H1 (cell line): ENCODE results near the gene CDH12. TPM values are rescaled to one million over a fixed set of nuclear protein-coding genes. Genes with fewer than 3 reads are reported as not detected.
"Not testable (repeated sequence)": the region's sequence is repeated elsewhere in the genome, so short reads cannot be mapped to it uniquely, and the experiment has no call there.

Source experiments
- CTCF ChIA-PET: fragments of 300-600 bp; sonication (Branson Sonifier 250); formaldehyde crosslinking; loops from one replicate; lab custom pipeline; 2021; ENCODE audit not compliant: partially characterized antibody; lab: Charles Lee
- POLR2A ChIA-PET: fragments of 300-600 bp; sonication (Branson Sonifier 250); formaldehyde crosslinking; loops from one replicate; lab custom pipeline; 2021; ENCODE audit warnings: inconsistent platforms; ENCODE audit not compliant: partially characterized antibody; lab: Charles Lee
- DNase-seq, 2 experiments: peaks; one replicate each; pipeline versions ENCODE4 v3.0.0 to v3.0.0-alpha.2; 2010 to 2022; ENCODE audit warnings: low spot score in 2 of 2, low read depth in 1 of 2, mixed read lengths in 1 of 2
- FAIRE-seq: peaks from 2 replicates; lab custom pipeline; 2011; peaks lifted over from hg19 to GRCh38; lab: Jason Lieb, UNC
- H2AFZ ChIP-seq: 2 replicates; pipeline ENCODE4 v1.8.1; 2012; ENCODE audit warnings: low read length, inconsistent platforms
- H2AK5ac ChIP-seq: 2 replicates; pipeline ENCODE4 v1.6.1; 2013; ENCODE audit warnings: low read depth, low read length
- H2BK120ac ChIP-seq: replicated peaks from 2 replicates; pipeline ENCODE3; 2013; ENCODE audit warnings: low read depth, low read length, inconsistent platforms
- H2BK12ac ChIP-seq: 2 replicates; pipeline ENCODE4 v1.6.1; 2013; ENCODE audit warnings: low read depth, low read length
- H2BK15ac ChIP-seq: 2 replicates; pipeline ENCODE4 v1.6.1; 2013; ENCODE audit warnings: low read length
- H2BK20ac ChIP-seq: 2 replicates; pipeline ENCODE4 v1.6.1; 2013; ENCODE audit warnings: low read length
- H2BK5ac ChIP-seq: 2 replicates; pipeline ENCODE4 v1.6.1; 2013; ENCODE audit warnings: low read depth, low read length
- H3K14ac ChIP-seq: 2 replicates; pipeline ENCODE4 v1.6.1; 2013; ENCODE audit warnings: inconsistent platforms; ENCODE audit not compliant: insufficient read length
- H3K18ac ChIP-seq: 2 replicates; pipeline ENCODE4 v1.6.1; 2013; ENCODE audit warnings: low read length; ENCODE audit errors: extremely low read depth
- H3K23ac ChIP-seq: 2 replicates; pipeline ENCODE4 v1.6.1; 2013; ENCODE audit warnings: inconsistent platforms; ENCODE audit not compliant: insufficient read length
- H3K23me2 ChIP-seq: 2 replicates; pipeline ENCODE4 v1.6.1; 2013; ENCODE audit warnings: low read depth, low read length
- H3K27ac ChIP-seq: 2 replicates; pipeline ENCODE4 v1.6.1; 2011; ENCODE audit warnings: low read depth, low read length, inconsistent platforms
- H3K27me3 ChIP-seq, 4 experiments: replicated peaks in 1 of 4; 1 replicate in 1 of 4; 2 replicates in 3 of 4; pipeline versions ENCODE4 v1.6.1 to v1.8.1; 2011 to 2013; ENCODE audit warnings: low read length in 3 of 4, mild to moderate bottlenecking in 3 of 4, inconsistent platforms in 2 of 4, mixed read lengths in 2 of 4, moderate library complexity in 1 of 4; ENCODE audit not compliant: control insufficient read depth in 3 of 4, insufficient read depth in 3 of 4; ENCODE audit errors: extremely low read depth in 1 of 4
- H3K36me3 ChIP-seq, 4 experiments: 2 replicates each; pipeline versions ENCODE4 v1.6.1 to v1.8.1; 2011 to 2013; ENCODE audit warnings: mild to moderate bottlenecking in 4 of 4, low read length in 3 of 4, moderate library complexity in 2 of 4, control low read depth in 1 of 4, inconsistent platforms in 1 of 4; ENCODE audit not compliant: insufficient read depth in 4 of 4, control insufficient read depth in 2 of 4
- H3K4ac ChIP-seq: replicated peaks from 2 replicates; pipeline ENCODE3; 2013; ENCODE audit warnings: low read length, low read depth, mixed read lengths, inconsistent platforms; ENCODE audit not compliant: insufficient read length
- H3K4me1 ChIP-seq, 4 experiments: replicated peaks in 1 of 4; 1 replicate in 1 of 4; 2 replicates in 3 of 4; pipeline versions ENCODE4 v1.6.1 to v1.8.1; 2011 to 2013; ENCODE audit warnings: low read length in 3 of 4, inconsistent platforms in 2 of 4, mixed read lengths in 1 of 4; ENCODE audit not compliant: insufficient read depth in 4 of 4, control insufficient read depth in 3 of 4
- H3K4me2 ChIP-seq, 2 experiments: 2 replicates each; pipeline versions ENCODE4 v1.6.1 to v1.8.1; 2011 to 2013; ENCODE audit warnings: low read depth in 2 of 2, low read length in 2 of 2, control low read depth in 1 of 2, inconsistent platforms in 1 of 2, mild to moderate bottlenecking in 1 of 2; ENCODE audit not compliant: insufficient read depth in 1 of 2
- H3K4me3 ChIP-seq, 4 experiments: fragments of 200-600, 300-600 bp in 1 of 4; sonication (generic), shearing (Covaris generic), sonication (Bioruptor Twin) in 1 of 4; 2 replicates each; pipeline versions ENCODE4 v1.5.1 to v1.8.1; 2011 to 2016; ENCODE audit warnings: low read length in 4 of 4, low read depth in 3 of 4, control low read depth in 2 of 4, inconsistent platforms in 2 of 4, mild to moderate bottlenecking in 2 of 4, mixed read lengths in 1 of 4, moderate library complexity in 1 of 4; ENCODE audit not compliant: insufficient read depth in 2 of 4; ENCODE audit errors: extremely low read depth in 1 of 4
- H3K56ac ChIP-seq: replicated peaks from 2 replicates; pipeline ENCODE3; 2013; ENCODE audit warnings: low read depth, mild to moderate bottlenecking, mixed read lengths, low read length, inconsistent platforms; ENCODE audit not compliant: insufficient read length
- H3K79me1 ChIP-seq: 2 replicates; pipeline ENCODE4 v1.6.1; 2013; ENCODE audit warnings: low read depth, low read length, control low read depth
- H3K79me2 ChIP-seq, 2 experiments: 2 replicates each; pipeline versions ENCODE4 v1.6.1 to v1.8.1; 2012 to 2013; ENCODE audit warnings: low read length in 2 of 2, mild to moderate bottlenecking in 2 of 2, inconsistent platforms in 1 of 2; ENCODE audit not compliant: insufficient read depth in 2 of 2, control insufficient read depth in 1 of 2
- H3K9ac ChIP-seq, 4 experiments: replicated peaks in 1 of 4; 1 replicate in 1 of 4; 2 replicates in 3 of 4; pipeline versions ENCODE4 v1.6.1 to v1.8.1; 2011 to 2013; ENCODE audit warnings: low read depth in 3 of 4, low read length in 3 of 4, control low read depth in 2 of 4, mild to moderate bottlenecking in 2 of 4, moderate library complexity in 2 of 4, inconsistent platforms in 1 of 4; ENCODE audit errors: extremely low read depth in 1 of 4
- H3K9me3 ChIP-seq, 2 experiments: 2 replicates each; pipeline versions ENCODE4 v1.6.1 to v1.8.1; 2012 to 2013; ENCODE audit warnings: mild to moderate bottlenecking in 2 of 2, moderate library complexity in 2 of 2, control low read depth in 1 of 2, inconsistent platforms in 1 of 2, low read depth in 1 of 2, low read length in 1 of 2, mixed read lengths in 1 of 2; ENCODE audit not compliant: insufficient read depth in 2 of 2
- H4K20me1 ChIP-seq, 2 experiments: replicated peaks in 1 of 2; 2 replicates each; pipeline versions ENCODE3 to v1.8.1; 2011 to 2013; ENCODE audit warnings: inconsistent platforms in 2 of 2, low read length in 2 of 2, mild to moderate bottlenecking in 1 of 2; ENCODE audit not compliant: insufficient read depth in 2 of 2, control insufficient read depth in 1 of 2
- H4K5ac ChIP-seq: 2 replicates; pipeline ENCODE4 v1.6.1; 2013; ENCODE audit warnings: low read length, low read depth, mixed read lengths, inconsistent platforms; ENCODE audit not compliant: insufficient read length
- H4K8ac ChIP-seq: 2 replicates; pipeline ENCODE4 v1.8.0; 2013; ENCODE audit warnings: mild to moderate bottlenecking, moderate library complexity, low read length, inconsistent platforms; ENCODE audit not compliant: insufficient read depth; ENCODE audit errors: extremely low read depth
- H4K91ac ChIP-seq: replicated peaks from 2 replicates; pipeline ENCODE3; 2013; ENCODE audit warnings: low read length, mixed read lengths, inconsistent platforms; ENCODE audit not compliant: insufficient read length
- WGBS, 2 experiments: shearing (Covaris generic) in 1 of 2; methylation state at CpG; one replicate each; pipeline versions ENCODE4 v1.1.6 to v1.1.7; 2013 to 2015; ENCODE audit warnings: low lambda C conversion rate in 2 of 2, mixed read lengths in 2 of 2, inconsistent platforms in 1 of 2, low coverage in 1 of 2, missing lambda C conversion rate in 1 of 2; ENCODE audit not compliant: insufficient replicate concordance in 2 of 2, insufficient coverage in 1 of 2, insufficient read length in 1 of 2; ENCODE audit errors: extremely low coverage in 1 of 2, missing lambda C conversion rate in 1 of 2; 5-methylcytosine and 5-hydroxymethylcytosine counted together
- polyA plus RNA-seq, 7 experiments: library from polyadenylated mRNA; depleted of rRNA in 3 of 7; stranded (reverse) in 5 of 7; unstranded in 2 of 7; fragments of >200 nt in 5 of 7; fragments of 200-250 nt in 2 of 7; gene quantifications; 1 replicate in 5 of 7; 2 replicates in 1 of 7; 4 replicates in 1 of 7; pipeline versions ENCODE4 v1.2.1 to v1.2.3, GENCODE V29; 2011 to 2013; ENCODE audit warnings: missing spikeins in 2 of 7, mixed read lengths in 2 of 7
- total RNA-seq: library from RNA; stranded (reverse); fragmentation: NEBNext Ultra II Directional; extraction: Animal tissue kit (Norgen Biotek cat#: 25700); gene quantifications from 2 replicates; pipeline ENCODE4 v1.2.1, GENCODE V29; 2021

The CDH12 gene
- total and polyA plus RNA-seq, 2 of the 8 experiments (the other 6 are each of a cell fraction or from before 2014, with no cell fraction given), result 0.03 TPM; not detected in 1

DNA sequence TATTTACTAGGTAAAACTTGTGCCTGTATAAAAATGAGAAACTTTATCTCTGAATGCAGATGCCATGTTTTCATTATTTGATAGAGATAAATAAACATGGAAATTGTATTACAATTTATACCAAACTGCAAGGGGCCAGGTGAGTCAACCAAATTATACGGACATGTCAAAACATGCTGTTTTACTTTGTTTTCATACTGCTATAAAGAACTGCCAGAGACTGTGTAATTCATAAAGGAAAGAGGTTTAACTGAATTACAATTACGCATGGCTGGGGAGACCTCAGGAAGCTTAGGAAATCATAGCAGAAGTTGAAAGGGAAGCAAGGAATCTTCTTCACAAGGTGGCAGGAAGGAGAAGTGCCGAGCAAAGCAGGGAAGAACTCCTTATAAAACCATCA, 840.3 kb downstream of the CDH12 start:
- FAIRE-seq, H2BK120ac ChIP-seq, H3K9me3 ChIP-seq, H3K23me2 ChIP-seq, H3K23ac ChIP-seq, H4K5ac ChIP-seq, H3K27me3 ChIP-seq, H3K4me2 ChIP-seq, H2AK5ac ChIP-seq, DNase-seq, H3K14ac ChIP-seq, H3K79me1 ChIP-seq, H4K8ac ChIP-seq, H3K36me3 ChIP-seq, H3K18ac ChIP-seq, POLR2A ChIA-PET, H3K4me3 ChIP-seq, H2AFZ ChIP-seq, H3K56ac ChIP-seq, H3K27ac ChIP-seq, H4K91ac ChIP-seq, H2BK5ac ChIP-seq, H2BK12ac ChIP-seq, H2BK20ac ChIP-seq, H3K79me2 ChIP-seq, H4K20me1 ChIP-seq, H3K4ac ChIP-seq, H3K9ac ChIP-seq, H2BK15ac ChIP-seq, CTCF ChIA-PET, H3K4me1 ChIP-seq: not testable (repeated sequence)
- 93% methylated on average over 3 of the region's 3 CpGs; no CpG with 5 or more reads in 1 of the 2 experiments for WGBS, 2 experiments

DNA sequence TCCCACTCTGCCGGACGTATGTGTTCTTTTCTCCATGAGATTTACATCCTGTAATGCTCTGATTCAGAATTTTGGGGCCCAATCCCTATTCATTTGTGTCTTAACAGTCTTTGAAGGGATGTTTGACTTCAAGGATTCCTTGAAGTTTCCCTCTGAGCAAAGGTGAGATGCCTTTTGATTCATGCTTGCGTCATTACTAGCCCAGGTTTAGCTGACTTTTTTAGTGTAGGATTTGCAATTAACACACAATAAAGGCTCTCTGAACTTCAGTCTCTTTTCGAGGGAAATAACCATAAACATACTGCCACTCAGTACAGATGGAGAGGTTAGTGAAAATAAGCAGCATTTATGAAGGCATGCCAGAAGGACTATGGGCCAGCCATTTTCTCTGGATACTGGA, 842.3 kb downstream of the CDH12 start:
- H3K4me1 ChIP-seq, H2BK20ac ChIP-seq, H3K4me3 ChIP-seq, H4K20me1 ChIP-seq, H3K56ac ChIP-seq, H3K4me2 ChIP-seq, H2AK5ac ChIP-seq, H3K36me3 ChIP-seq, H3K18ac ChIP-seq, DNase-seq, CTCF ChIA-PET, FAIRE-seq, H4K8ac ChIP-seq, H3K27ac ChIP-seq, H2BK15ac ChIP-seq, H3K9me3 ChIP-seq, H3K9ac ChIP-seq, H2AFZ ChIP-seq, H3K23me2 ChIP-seq, H3K79me1 ChIP-seq, H3K14ac ChIP-seq, POLR2A ChIA-PET, H2BK12ac ChIP-seq, H3K23ac ChIP-seq, H3K27me3 ChIP-seq, H3K79me2 ChIP-seq, H4K91ac ChIP-seq, H3K4ac ChIP-seq, H4K5ac ChIP-seq, H2BK120ac ChIP-seq, H2BK5ac ChIP-seq: not testable (repeated sequence)
- WGBS, 2 experiments, result 90% methylated on average over 3 of the region's 4 CpGs; no CpG with 5 or more reads in 1 of the 2 experiments
